Endothelial cell of umbilical vein (primary cell): ENCODE data around the gene PLEKHA6. TPM values are rescaled to one million over a fixed set of nuclear protein-coding genes. Genes with fewer than 3 reads are reported as not detected.

Experiments
- BruUV-seq: library from RNA; stranded (reverse); fragments of 400-500 nt; replicated peaks from 2 replicates; lab custom pipeline; 2021; lab: Mats Ljungman, UMichigan
- CTCF ChIA-PET: fragments of 300-600, 350-600 bp; sonication (Branson Sonifier 250); formaldehyde crosslinking; loops from one replicate; lab custom pipeline; 2021; ENCODE audit warnings: antibody characterized with exemption, inconsistent platforms; lab: Charles Lee
- POLR2A ChIA-PET: fragments of 300-600, 350-600 bp; sonication (Branson Sonifier 250); formaldehyde crosslinking; loops from one replicate; lab custom pipeline; 2021; ENCODE audit warnings: antibody characterized with exemption, inconsistent platforms; lab: Charles Lee
- DNase-seq: peaks from one replicate; pipeline ENCODE4 v3.0.0-alpha.2; 2011; ENCODE audit warnings: low read depth, low spot score
- FAIRE-seq: peaks from 2 replicates; lab custom pipeline; 2011; peaks lifted over from hg19 to GRCh38; lab: Jason Lieb, UNC
- H2AFZ ChIP-seq: 2 replicates; pipeline ENCODE4 v1.6.0; 2012; ENCODE audit warnings: low read depth, low read length, control low read depth, inconsistent platforms
- H3K27ac ChIP-seq: 2 replicates; pipeline ENCODE4 v1.5.1; 2011; ENCODE audit warnings: low read depth, mild to moderate bottlenecking, control low read depth, low read length, moderate library complexity; ENCODE audit not compliant: insufficient read depth
- H3K27me3 ChIP-seq, 2 experiments: 2 replicates each; pipeline versions ENCODE4 v1.6.0 to v1.6.1; 2011; ENCODE audit warnings: low read length in 2 of 2, mixed read lengths in 1 of 2; ENCODE audit not compliant: control insufficient read depth in 2 of 2, insufficient read depth in 2 of 2
- H3K36me3 ChIP-seq, 2 experiments: 2 replicates in 1 of 2; 3 replicates in 1 of 2; pipeline ENCODE4 v1.5.1; 2011; ENCODE audit warnings: low read length in 2 of 2, mild to moderate bottlenecking in 1 of 2, moderate library complexity in 1 of 2; ENCODE audit not compliant: control insufficient read depth in 2 of 2, insufficient read depth in 2 of 2; ENCODE audit errors: extremely low read depth in 1 of 2
- H3K4me1 ChIP-seq: 3 replicates; pipeline ENCODE4 v1.5.1; 2011; ENCODE audit warnings: mild to moderate bottlenecking, low read length; ENCODE audit not compliant: control insufficient read depth, insufficient read depth; ENCODE audit errors: extremely low read depth
- H3K4me2 ChIP-seq: 2 replicates; pipeline ENCODE4 v1.6.1; 2011; ENCODE audit warnings: low read length, control low read depth, mixed read lengths; ENCODE audit not compliant: insufficient read depth
- H3K4me3 ChIP-seq, 3 experiments: fragments of 200-600 bp in 1 of 3; sonication (generic), shearing (Covaris generic) in 1 of 3; replicated peaks in 1 of 3; 2 replicates each; pipeline ENCODE4 v1.5.1; 2011 to 2016; ENCODE audit warnings: control low read depth in 3 of 3, low read length in 3 of 3, mild to moderate bottlenecking in 2 of 3, inconsistent platforms in 1 of 3, low read depth in 1 of 3, moderate library complexity in 1 of 3; ENCODE audit not compliant: insufficient read depth in 1 of 3
- H3K79me2 ChIP-seq: 2 replicates; pipeline ENCODE4 v1.6.0; 2012; ENCODE audit warnings: low read length, inconsistent platforms; ENCODE audit not compliant: control insufficient read depth, insufficient read depth
- H3K9ac ChIP-seq: replicated peaks from 2 replicates; pipeline ENCODE3; 2011; ENCODE audit warnings: low read length, control low read depth; ENCODE audit not compliant: insufficient read depth; ENCODE audit errors: extremely low read depth
- H3K9me1 ChIP-seq: replicated peaks from 3 replicates; pipeline ENCODE4 v1.6.0; 2011; ENCODE audit warnings: mild to moderate bottlenecking, low read length; ENCODE audit not compliant: control insufficient read depth, insufficient read depth; ENCODE audit errors: extremely low read depth
- H3K9me3 ChIP-seq: replicated peaks from 2 replicates; pipeline ENCODE4 v1.5.1; 2012; ENCODE audit warnings: low read length, inconsistent platforms; ENCODE audit not compliant: control insufficient read depth, insufficient read depth
- H4K20me1 ChIP-seq: replicated peaks from 2 replicates; pipeline ENCODE3; 2011; ENCODE audit warnings: mild to moderate bottlenecking, low read length; ENCODE audit not compliant: control insufficient read depth, insufficient read depth; ENCODE audit errors: extremely low read depth
- EZH2 ChIP-seq: IDR thresholded peaks from 2 replicates; pipeline ENCODE4 v1.6.1; 2012; ENCODE audit warnings: borderline replicate concordance, low read depth, mild to moderate bottlenecking, moderate library complexity, low read length, inconsistent platforms; ENCODE audit not compliant: severe bottlenecking
- FOS ChIP-seq: IDR thresholded peaks from 2 replicates; pipeline ENCODE4 v1.6.1; 2011; ENCODE audit warnings: mild to moderate bottlenecking, low read length, moderate library complexity, borderline replicate concordance; ENCODE audit not compliant: insufficient read depth
- GATA2 ChIP-seq: IDR thresholded peaks from 2 replicates; pipeline ENCODE4 v1.7.0; 2011; ENCODE audit warnings: low read depth, mild to moderate bottlenecking, moderate library complexity, mixed read lengths, low read length; ENCODE audit not compliant: insufficient read length, insufficient read depth
- JUN ChIP-seq: IDR thresholded peaks from 2 replicates; pipeline ENCODE4 v1.6.1; 2011; ENCODE audit warnings: borderline replicate concordance, low read depth; ENCODE audit not compliant: insufficient read length, insufficient read depth
- MYC ChIP-seq: IDR thresholded peaks from one replicate; pipeline ENCODE4 v1.6.1; 2011; ENCODE audit warnings: mild to moderate bottlenecking, low read depth, low read length
- POLR2A ChIP-seq: IDR thresholded peaks from 2 replicates; pipeline ENCODE4 v1.6.1; 2012; ENCODE audit warnings: low read depth, mild to moderate bottlenecking, control low read depth, low read length
- POLR2AphosphoS5 ChIP-seq: IDR thresholded peaks from 2 replicates; pipeline ENCODE4 v1.6.1; 2012; ENCODE audit warnings: low read depth, mild to moderate bottlenecking, control low read depth, low read length, moderate library complexity; ENCODE audit not compliant: insufficient read depth
- dilution Hi-C: fragments of 300-500 bp; cut with MboI; formaldehyde crosslinking; loops from one replicate; pipeline ENCODE4 v1.15.0; 2019; ENCODE audit warnings: low sequenced_read_pairs; ENCODE audit not compliant: extremely low pct_ligation_motif_present
- intact Hi-C: fragments of 100-400 bp; cut with micrococcal nuclease; formaldehyde crosslinking; loops from one replicate; pipeline ENCODE4 v1.10.0; 2022
- polyA plus RNA-seq, 4 experiments: library from polyadenylated mRNA; depleted of rRNA in 3 of 4; stranded (reverse) in 3 of 4; unstranded in 1 of 4; fragments of >200 nt; gene quantifications; 2 replicates each; pipeline versions ENCODE4 v1.2.1 to v1.2.3, GENCODE V29; 2011 to 2012; ENCODE audit warnings: missing spikeins in 1 of 4
- total RNA-seq: library from RNA; stranded (reverse); gene quantifications from 2 replicates; pipeline ENCODE4 v1.2.3, GENCODE V29; 2021
- TF ChIP-seq, protein P1 (sequence below), 2 donors: IDR thresholded peaks; 1 replicate in 1 of 2; 2 replicates in 1 of 2; pipeline ENCODE4 v1.5.1; 2011; ENCODE audit warnings: low read length in 2 of 2, mild to moderate bottlenecking in 2 of 2, moderate library complexity in 2 of 2, control low read depth in 1 of 2, inconsistent platforms in 1 of 2, low read depth in 1 of 2; ENCODE audit not compliant: insufficient read depth in 1 of 2; ENCODE audit errors: extremely low read depth in 1 of 2
- TF ChIP-seq, protein P2 (sequence below): IDR thresholded peaks from 2 replicates; pipeline ENCODE4 v1.6.1; 2011; ENCODE audit not compliant: insufficient read depth, insufficient read length

Gene PLEKHA6
- total and polyA plus RNA-seq, 2 donors (not counting 3 experiments of a cell fraction or from before 2014, with no cell fraction given), result 2.1 to 15.0 TPM

DNA sequence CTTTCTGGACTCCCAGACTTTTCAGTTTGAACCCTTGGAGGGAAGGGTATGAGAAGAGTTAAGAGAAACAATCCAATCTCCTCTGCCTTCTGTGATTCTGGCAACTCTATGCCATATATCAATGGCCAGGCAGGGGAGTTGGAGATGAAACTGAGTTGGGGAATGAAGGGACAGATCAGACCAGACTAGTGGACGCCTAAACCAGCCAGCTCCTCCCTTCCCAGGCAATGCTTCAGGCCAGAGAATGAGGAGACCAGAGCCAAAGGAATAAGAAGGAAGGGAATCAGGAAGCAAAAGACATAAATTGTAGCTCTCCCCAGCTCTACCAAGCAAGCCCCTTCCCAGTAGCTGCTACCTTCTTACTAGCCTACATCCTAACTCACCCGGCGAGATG, 22.7 kb downstream of the PLEKHA6 start:
- no peak overlapping the region for H3K4me2 ChIP-seq
- FAIRE-seq (no peak), DNase-seq (no peak)
- no peaks in the 10 kb centered on the region for H3K9me3 ChIP-seq
- H3K27me3 ChIP-seq, result no peaks in the 10 kb centered on the region
- H3K9me1 ChIP-seq, result no peaks in the 10 kb centered on the region
- H3K4me1 ChIP-seq, result peaks cover 20% of the 10 kb centered on the region
- POLR2A ChIA-PET, result no interaction called here
- intact Hi-C loops (no loop called here), dilution Hi-C loops (loop anchor here (25.0 kb wide), 1 partner anchor 175 kb away; the partner anchor contains the start of genes ETNK2 and REN)
- H3K9ac ChIP-seq, result no peak overlapping the region
- no TSS peak for BruUV-seq
- CTCF ChIA-PET, result interaction anchor here (1.4 kb wide), 1 partner anchor 26 kb away, joined by 3 read pairs; no protein-coding TSS in a partner anchor
- H3K79me2 ChIP-seq, result no peaks in the 10 kb centered on the region
- H3K27ac ChIP-seq, result no peak overlapping the region
- H4K20me1 ChIP-seq, result no peaks in the 10 kb centered on the region
- no peak for TF ChIP-seq GATA2
- no peak for TF ChIP-seq FOS
- no peak for TF ChIP-seq POLR2AphosphoS5
- TF ChIP-seq, protein P1, sequence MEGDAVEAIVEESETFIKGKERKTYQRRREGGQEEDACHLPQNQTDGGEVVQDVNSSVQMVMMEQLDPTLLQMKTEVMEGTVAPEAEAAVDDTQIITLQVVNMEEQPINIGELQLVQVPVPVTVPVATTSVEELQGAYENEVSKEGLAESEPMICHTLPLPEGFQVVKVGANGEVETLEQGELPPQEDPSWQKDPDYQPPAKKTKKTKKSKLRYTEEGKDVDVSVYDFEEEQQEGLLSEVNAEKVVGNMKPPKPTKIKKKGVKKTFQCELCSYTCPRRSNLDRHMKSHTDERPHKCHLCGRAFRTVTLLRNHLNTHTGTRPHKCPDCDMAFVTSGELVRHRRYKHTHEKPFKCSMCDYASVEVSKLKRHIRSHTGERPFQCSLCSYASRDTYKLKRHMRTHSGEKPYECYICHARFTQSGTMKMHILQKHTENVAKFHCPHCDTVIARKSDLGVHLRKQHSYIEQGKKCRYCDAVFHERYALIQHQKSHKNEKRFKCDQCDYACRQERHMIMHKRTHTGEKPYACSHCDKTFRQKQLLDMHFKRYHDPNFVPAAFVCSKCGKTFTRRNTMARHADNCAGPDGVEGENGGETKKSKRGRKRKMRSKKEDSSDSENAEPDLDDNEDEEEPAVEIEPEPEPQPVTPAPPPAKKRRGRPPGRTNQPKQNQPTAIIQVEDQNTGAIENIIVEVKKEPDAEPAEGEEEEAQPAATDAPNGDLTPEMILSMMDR (IDR thresholded peaks at IDR 0.05; ENCODE audit: extremely low read depth in 1 of 2, insufficient read depth in 1 of 2, low read depth in 1 of 2, low read length in 2 of 2), result no peak
- TF ChIP-seq, protein P2, sequence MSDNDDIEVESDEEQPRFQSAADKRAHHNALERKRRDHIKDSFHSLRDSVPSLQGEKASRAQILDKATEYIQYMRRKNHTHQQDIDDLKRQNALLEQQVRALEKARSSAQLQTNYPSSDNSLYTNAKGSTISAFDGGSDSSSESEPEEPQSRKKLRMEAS, result no peak
- TF ChIP-seq JUN, result no peak
- no peak for TF ChIP-seq MYC
- no peak for TF ChIP-seq EZH2
- TF ChIP-seq POLR2A, result no peak
- no peak overlapping the region for H3K4me3 ChIP-seq
- H2AFZ ChIP-seq, result no peak overlapping the region
- no peaks in the 10 kb centered on the region for H3K36me3 ChIP-seq
